ENCODE data around the gene CRTAC1.

Gene CRTAC1

GRCh38 chr10:97891497-97892167 is 138.8 kb downstream of the CRTAC1 start:
- TF ChIP-seq, protein P1, sequence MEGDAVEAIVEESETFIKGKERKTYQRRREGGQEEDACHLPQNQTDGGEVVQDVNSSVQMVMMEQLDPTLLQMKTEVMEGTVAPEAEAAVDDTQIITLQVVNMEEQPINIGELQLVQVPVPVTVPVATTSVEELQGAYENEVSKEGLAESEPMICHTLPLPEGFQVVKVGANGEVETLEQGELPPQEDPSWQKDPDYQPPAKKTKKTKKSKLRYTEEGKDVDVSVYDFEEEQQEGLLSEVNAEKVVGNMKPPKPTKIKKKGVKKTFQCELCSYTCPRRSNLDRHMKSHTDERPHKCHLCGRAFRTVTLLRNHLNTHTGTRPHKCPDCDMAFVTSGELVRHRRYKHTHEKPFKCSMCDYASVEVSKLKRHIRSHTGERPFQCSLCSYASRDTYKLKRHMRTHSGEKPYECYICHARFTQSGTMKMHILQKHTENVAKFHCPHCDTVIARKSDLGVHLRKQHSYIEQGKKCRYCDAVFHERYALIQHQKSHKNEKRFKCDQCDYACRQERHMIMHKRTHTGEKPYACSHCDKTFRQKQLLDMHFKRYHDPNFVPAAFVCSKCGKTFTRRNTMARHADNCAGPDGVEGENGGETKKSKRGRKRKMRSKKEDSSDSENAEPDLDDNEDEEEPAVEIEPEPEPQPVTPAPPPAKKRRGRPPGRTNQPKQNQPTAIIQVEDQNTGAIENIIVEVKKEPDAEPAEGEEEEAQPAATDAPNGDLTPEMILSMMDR (conservative IDR thresholded peaks at IDR 0.05; ENCODE audit: low read depth, low read length): no peak
- H3K4me3 ChIP-seq (ENCODE audit: low read depth, low read length): no peak overlapping the region
- no peak for DNase-seq (ENCODE audit: low read depth)

- TF ChIP-seq, protein P1 (conservative IDR thresholded peaks at IDR 0.05; ENCODE audit: low read depth, low read length): no peak
- no peak overlapping the region for H3K4me3 ChIP-seq (ENCODE audit: low read depth, low read length)
- peak; percentile 59 for DNase-seq (ENCODE audit: low read depth)
Measured at GRCh38 chr10:97889461-97890265, 140.8 kb downstream of the CRTAC1 start.

- peak; percentile 12 for DNase-seq (ENCODE audit: low read depth)
Measured at GRCh38 chr10:97888641-97889262, 141.7 kb downstream of the CRTAC1 start.

GRCh38 chr10:97888134-97888533 is 142.3 kb downstream of the CRTAC1 start:
- no peak overlapping the region for H3K4me3 ChIP-seq (ENCODE audit: low read depth, low read length)
- TF ChIP-seq, protein P1 (conservative IDR thresholded peaks at IDR 0.05; ENCODE audit: low read depth, low read length): no peak
- DNase-seq (ENCODE audit: low read depth): no peak

More at GRCh38 chr10:97888641-97889262, 141.7 kb downstream of the CRTAC1 start:
- no peak overlapping the region for H3K4me3 ChIP-seq (ENCODE audit: low read depth, low read length)
- TF ChIP-seq, protein P1 (conservative IDR thresholded peaks at IDR 0.05; ENCODE audit: low read depth, low read length): no peak

DNA sequence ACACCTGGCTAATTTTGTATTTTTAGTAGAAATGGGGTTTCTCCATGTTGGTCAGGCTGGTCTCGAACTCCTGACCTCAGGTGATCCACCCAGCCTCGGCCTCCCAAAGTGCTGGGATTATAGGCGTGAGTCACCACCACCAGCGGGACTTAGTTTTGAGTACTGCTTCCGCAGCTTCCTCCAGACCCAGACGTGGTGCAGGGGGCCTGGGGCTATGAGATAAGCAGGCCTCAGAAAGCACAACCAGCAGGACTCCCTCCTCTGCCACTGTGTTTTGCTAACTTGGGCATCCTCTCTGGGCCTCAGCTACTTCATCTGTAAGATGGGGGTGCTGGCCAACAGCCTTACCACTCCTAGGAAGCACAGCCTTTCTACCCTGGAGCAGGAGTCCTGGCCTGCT is 143.0 kb downstream of the CRTAC1 start:
- no peak overlapping the region for H3K4me3 ChIP-seq (ENCODE audit: low read depth, low read length)
- TF ChIP-seq, protein P1 (conservative IDR thresholded peaks at IDR 0.05; ENCODE audit: low read depth, low read length): no peak
- DNase-seq (ENCODE audit: low read depth): no peak

- DNase-seq (ENCODE audit: low read depth): no peak
- TF ChIP-seq, protein P1 (conservative IDR thresholded peaks at IDR 0.05; ENCODE audit: low read depth, low read length): no peak
- no peak overlapping the region for H3K4me3 ChIP-seq (ENCODE audit: low read depth, low read length)
Measured at GRCh38 chr10:97886286-97886685, 144.1 kb downstream of the CRTAC1 start.
